T-helper 2 cell (primary cell): ENCODE data around the gene OR2AJ1.

Experiments
- DNase-seq, 5 experiments: peaks; one replicate each; pipeline versions ENCODE4 v3.0.0 to v3.0.0-alpha.2; 2012 to 2022

OR2AJ1 gene

GRCh38 chr1:247962911-247963588, 38.4 kb downstream of the OR2AJ1 start:
- no peak for DNase-seq

- no peak for DNase-seq
Measured at GRCh38 chr1:247964933-247965332, 40.2 kb downstream of the OR2AJ1 start, which contains the start of gene OR2AK2. TSS of gene OR2AK2 (plus strand) at chr1:247965233. CDS start at chr1:247965377, 144 bp downstream.

GRCh38 chr1:247966532-247967204, 42.0 kb downstream of the OR2AJ1 start:
- no peak for DNase-seq
